OCI-LY3 (cell line): ENCODE measurements around the gene DTNA.

Source experiments
- H2AFZ ChIP-seq: fragments of 200-600, 300-600 bp; shearing (Covaris generic); 2 replicates; pipeline ENCODE4 v1.6.0; 2014; ENCODE audit warnings: antibody characterized with exemption, low read depth, low read length
- H3K27ac ChIP-seq: fragments of 200-600, 300-600 bp; sonication (generic); 2 replicates; pipeline ENCODE4 v1.5.1; 2014; ENCODE audit warnings: mild to moderate bottlenecking, low read length, moderate library complexity, mixed read lengths
- H3K27me3 ChIP-seq: fragments of 200-600, 300-600 bp; sonication (generic); 2 replicates; pipeline ENCODE4 v1.6.1; 2014; ENCODE audit warnings: low read depth, low read length, mixed read lengths
- H3K36me3 ChIP-seq: fragments of 200-600, 300-600 bp; sonication (generic); replicated peaks from 2 replicates; pipeline ENCODE3; 2014; ENCODE audit warnings: low read depth, low read length, mixed read lengths
- H3K4me1 ChIP-seq: fragments of 300-600, 200-600 bp; sonication (generic); 2 replicates; pipeline ENCODE4 v1.6.1; 2014; ENCODE audit warnings: low read length, mixed read lengths
- H3K4me2 ChIP-seq: fragments of 200-600, 300-600 bp; sonication (generic); 2 replicates; pipeline ENCODE4 v1.6.1; 2014; ENCODE audit warnings: low read length, mixed read lengths
- H3K4me3 ChIP-seq: fragments of 300-600, 200-600 bp; sonication (generic); 2 replicates; pipeline ENCODE4 v1.5.1; 2014; ENCODE audit warnings: antibody characterized with exemption, mild to moderate bottlenecking, low read length, moderate library complexity
- H3K79me2 ChIP-seq: fragments of 300-600, 200-600 bp; shearing (Covaris generic); 2 replicates; pipeline ENCODE4 v1.6.1; 2014; ENCODE audit warnings: mild to moderate bottlenecking, low read length, mixed read lengths
- H3K9ac ChIP-seq: fragments of 300-600, 200-600 bp; shearing (Covaris generic); 2 replicates; pipeline ENCODE4 v1.6.0; 2014; ENCODE audit warnings: mild to moderate bottlenecking, low read length, moderate library complexity
- H3K9me3 ChIP-seq: fragments of 200-600, 300-600 bp; shearing (Covaris generic); 2 replicates; pipeline ENCODE4 v1.6.1; 2014; ENCODE audit warnings: low read length, mixed read lengths; ENCODE audit not compliant: insufficient read depth
- H4K20me1 ChIP-seq: fragments of 200-600, 300-600 bp; sonication (generic); 2 replicates; pipeline ENCODE4 v1.6.1; 2016; ENCODE audit warnings: low read length, mixed read lengths; ENCODE audit not compliant: insufficient read depth
- CTCF ChIP-seq: fragments of 200-600, 300-600 bp; sonication (generic); IDR thresholded peaks from 2 replicates; pipeline ENCODE4 v1.5.1; 2014; ENCODE audit warnings: antibody characterized with exemption, low read length, low read depth
- EZH2phosphoT487 ChIP-seq: fragments of 200-600 bp; shearing (Covaris generic); IDR thresholded peaks from 2 replicates; pipeline ENCODE4 v1.6.1; 2018; ENCODE audit warnings: antibody characterized with exemption, mixed run types, low read depth

The DTNA gene

GRCh38 chr18:34821669-34822210 lies 111.6 kb downstream of the DTNA start:
- H2AFZ ChIP-seq: no peak overlapping the region
- no peak overlapping the region for H3K4me2 ChIP-seq
- no peaks in the 10 kb centered on the region for H3K9me3 ChIP-seq
- TF ChIP-seq CTCF (no peak; the same call in 1 of the 2 replicates), EZH2phosphoT487 (no peak)
- no peaks in the 10 kb centered on the region for H3K4me1 ChIP-seq
- no peak overlapping the region for H3K9ac ChIP-seq
- no peaks in the 10 kb centered on the region for H3K36me3 ChIP-seq
- H3K27ac ChIP-seq: no peak overlapping the region
- no peaks in the 10 kb centered on the region for H3K27me3 ChIP-seq
- no peak overlapping the region for H3K4me3 ChIP-seq
- no peaks in the 10 kb centered on the region for H4K20me1 ChIP-seq
- no peaks in the 10 kb centered on the region for H3K79me2 ChIP-seq

- Histone ChIP-seq H3K4me3 (no peak overlapping the region), H3K27me3 (no peaks in the 10 kb centered on the region), H3K4me2 (no peak overlapping the region), H2AFZ (peak overlapping the region; percentile 44; the same call in 1 of the 2 replicates), H3K9ac (no peak overlapping the region), H4K20me1 (no peaks in the 10 kb centered on the region), H3K9me3 (no peaks in the 10 kb centered on the region), H3K36me3 (no peaks in the 10 kb centered on the region), H3K27ac (no peak overlapping the region), H3K79me2 (no peaks in the 10 kb centered on the region), H3K4me1 (no peaks in the 10 kb centered on the region)
- TF ChIP-seq CTCF (no peak), EZH2phosphoT487 (no peak)
Measured at GRCh38 chr18:34828093-34828492, 118.0 kb downstream of the DTNA start.

GRCh38 chr18:34834897-34835296 lies 124.8 kb downstream of the DTNA start:
- no peak overlapping the region for H3K4me2 ChIP-seq

GRCh38 chr18:34835466-34835865 lies 125.4 kb downstream of the DTNA start:
- no peak overlapping the region for H3K4me2 ChIP-seq
- no peak overlapping the region for H3K9ac ChIP-seq

More at GRCh38 chr18:34834897-34835296, 124.8 kb downstream of the DTNA start:
- H3K27ac ChIP-seq: peak overlapping the region; percentile 50
- TF ChIP-seq EZH2phosphoT487 (no peak), CTCF (no peak)
- H3K4me3 ChIP-seq: no peak overlapping the region
- peaks cover 8% of the 10 kb centered on the region for H3K4me1 ChIP-seq
- no peaks in the 10 kb centered on the region for H3K36me3 ChIP-seq
- 0 out of 2 replicates have a peak, but pooled peaks cover 7% of the 10 kb centered on the region for H3K9me3 ChIP-seq
- no peak overlapping the region for H2AFZ ChIP-seq
- H4K20me1 ChIP-seq: no peaks in the 10 kb centered on the region
- H3K9ac ChIP-seq: no peak overlapping the region
- no peaks in the 10 kb centered on the region for H3K79me2 ChIP-seq
- no peaks in the 10 kb centered on the region for H3K27me3 ChIP-seq

More at GRCh38 chr18:34835466-34835865, 125.4 kb downstream of the DTNA start:
- Histone ChIP-seq H4K20me1 (no peaks in the 10 kb centered on the region), H3K79me2 (no peaks in the 10 kb centered on the region), H3K4me3 (no peak overlapping the region), H3K27ac (0 out of 2 replicates have a peak overlapping the region, but pooled peaks have one; percentile 50), H3K36me3 (no peaks in the 10 kb centered on the region), H3K9me3 (0 out of 2 replicates have a peak, but pooled peaks cover 7% of the 10 kb centered on the region), H3K27me3 (no peaks in the 10 kb centered on the region), H3K4me1 (peaks cover 8% of the 10 kb centered on the region), H2AFZ (no peak overlapping the region)
- TF ChIP-seq CTCF: no peak
- no peak for TF ChIP-seq EZH2phosphoT487
